ENCODE results near the gene DNMT3B. TPM values are rescaled to one million over a fixed set of nuclear protein-coding genes. Genes with fewer than 3 reads are reported as not detected.
"Not testable (repeated sequence)": the region's sequence is repeated elsewhere in the genome, so short reads cannot be mapped to it uniquely, and the experiment has no call there.

Gene DNMT3B
- total RNA-seq, 1 donor from 2014 or later: 13.0 TPM

DNA sequence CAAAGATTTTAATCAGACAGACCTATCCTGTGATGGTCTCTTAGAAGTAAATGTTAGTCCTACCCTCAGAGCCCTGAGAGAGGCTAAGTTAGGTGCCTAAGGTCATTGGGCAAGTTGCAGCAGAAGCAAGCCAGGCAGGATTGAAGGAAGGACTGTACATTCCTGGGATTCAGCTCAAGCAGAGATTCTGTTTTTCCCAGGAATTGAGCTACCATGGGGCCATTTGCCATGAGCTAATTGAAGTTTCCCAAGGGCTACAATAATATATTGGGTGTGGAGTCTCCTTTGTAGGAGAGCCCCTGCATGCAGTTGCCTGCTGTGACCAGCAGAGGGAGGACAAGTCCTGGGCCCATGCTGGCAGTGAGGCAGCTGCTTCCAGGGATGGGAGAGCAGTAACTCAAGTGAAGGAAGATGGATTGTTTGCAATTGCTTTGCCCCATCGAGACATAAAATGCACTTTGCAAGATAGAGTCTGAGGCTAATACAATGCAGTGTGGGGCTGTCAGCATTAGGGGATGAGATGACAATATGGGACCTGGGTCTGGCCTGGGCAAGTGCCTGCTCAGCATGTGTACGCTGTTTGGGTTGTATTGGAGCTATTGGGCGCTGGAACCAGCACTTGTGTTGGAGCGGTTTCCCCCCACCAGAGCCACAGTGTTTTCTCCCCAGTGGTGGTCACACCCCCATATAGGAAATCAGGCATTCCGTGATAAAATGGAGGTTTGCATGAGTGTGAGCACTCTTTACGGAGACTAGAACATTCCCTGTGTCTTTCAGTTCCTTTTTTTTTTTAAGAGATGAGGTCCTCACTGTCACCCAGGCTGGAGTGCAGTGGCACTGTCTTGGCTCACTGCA lies 27.9 kb downstream of the DNMT3B start:
- DNase-seq (ENCODE audit: low read depth): peak; percentile 51

DNA sequence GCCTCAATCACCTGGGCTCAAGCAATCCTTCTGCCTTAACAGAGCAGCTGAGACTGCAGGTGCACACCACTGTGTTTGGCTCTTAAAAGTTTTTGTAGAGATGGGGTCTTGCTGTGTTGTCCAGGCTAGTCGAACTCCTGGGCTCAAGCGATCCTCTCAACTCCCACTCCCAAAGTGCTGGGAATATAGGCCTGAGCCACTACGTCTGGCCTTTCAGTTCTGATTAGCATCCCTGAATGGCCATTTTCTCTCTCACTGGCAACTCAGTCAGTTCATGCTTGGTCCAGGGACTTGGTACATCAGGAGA lies 28.5 kb downstream of the DNMT3B start:
- no peak for DNase-seq (ENCODE audit: low read depth)

DNA sequence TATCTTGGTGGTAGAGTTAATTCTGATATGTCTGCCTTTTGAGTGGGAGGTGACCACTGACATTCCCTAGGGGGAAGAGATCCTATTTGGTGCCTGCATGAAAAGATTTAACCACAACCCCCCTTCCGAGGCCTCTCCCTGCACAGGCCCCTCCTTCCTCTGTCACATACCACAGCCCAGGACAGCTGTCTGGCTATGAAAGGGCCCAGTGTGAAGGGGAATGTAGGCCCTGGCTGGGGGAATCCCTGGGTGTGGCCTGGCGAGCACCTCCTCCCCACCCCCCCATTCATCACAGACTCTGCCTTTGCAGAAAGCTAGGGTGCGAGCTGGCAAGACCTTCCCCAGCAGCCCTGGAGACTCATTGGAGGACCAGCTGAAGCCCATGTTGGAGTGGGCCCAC lies 30.1 kb downstream of the DNMT3B start:
- no peak for DNase-seq (ENCODE audit: low read depth)

DNA sequence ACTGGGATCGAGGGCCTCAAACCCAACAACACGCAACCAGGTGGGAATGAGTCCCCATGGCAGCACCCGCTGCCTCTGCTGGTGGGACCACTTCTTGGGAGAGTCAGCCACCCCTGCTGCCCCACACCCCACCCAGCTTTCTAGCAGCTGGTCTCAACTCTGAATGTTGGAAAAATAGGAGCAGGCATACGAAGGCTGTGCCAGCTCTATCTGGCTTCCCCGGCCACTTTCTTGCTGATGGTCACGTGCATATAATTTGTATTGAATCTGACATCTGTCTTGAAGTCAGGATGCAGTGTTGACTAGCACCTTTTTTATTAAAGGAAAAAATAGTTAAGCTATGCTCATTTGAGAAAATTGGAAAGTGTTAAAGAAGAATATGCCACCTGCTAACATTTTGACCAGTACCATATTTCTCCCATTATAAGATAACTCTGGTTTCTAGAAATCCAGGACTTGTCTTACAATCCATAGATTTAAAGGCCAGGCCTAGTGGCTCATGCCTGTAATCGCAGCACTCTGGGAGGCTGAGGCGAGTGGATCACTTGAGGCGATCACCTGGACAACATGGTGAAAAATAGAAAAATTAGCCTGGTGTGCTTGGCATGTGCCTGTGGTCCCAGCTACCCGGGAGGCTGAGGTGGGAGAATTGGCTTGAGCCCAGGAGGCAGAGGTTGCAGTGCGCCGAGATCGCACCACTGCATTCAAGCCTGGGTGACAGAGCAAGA lies 30.7 kb downstream of the DNMT3B start:
- DNase-seq (ENCODE audit: low read depth): no peak

DNA sequence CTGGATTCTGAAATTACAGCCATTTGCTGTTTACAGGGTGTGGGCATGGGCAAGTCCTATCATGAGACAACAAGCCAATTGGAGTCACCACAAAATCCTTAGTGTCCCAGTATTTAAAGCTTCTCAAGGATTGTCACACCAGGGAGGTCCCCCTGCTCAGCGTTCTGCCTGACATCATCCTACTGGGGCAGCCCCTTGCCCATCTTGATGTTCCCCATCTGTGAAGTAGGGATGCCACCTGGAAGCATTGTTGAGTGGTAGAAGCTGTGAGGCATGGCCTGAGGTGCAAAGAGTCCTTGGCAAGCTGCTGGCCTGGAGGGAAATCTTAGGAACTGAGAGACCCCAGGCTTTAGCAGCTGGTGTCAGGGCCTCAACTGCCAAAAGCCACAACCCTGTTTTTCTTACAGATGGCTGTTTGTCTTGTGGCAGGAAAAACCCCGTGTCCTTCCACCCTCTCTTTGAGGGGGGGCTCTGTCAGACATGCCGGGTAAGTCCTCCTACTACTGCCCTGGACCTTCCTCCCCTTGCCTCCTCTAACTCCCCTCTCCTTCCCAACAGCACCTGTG lies 34.3 kb downstream of the DNMT3B start:
- no peak for DNase-seq (ENCODE audit: low read depth)

DNA sequence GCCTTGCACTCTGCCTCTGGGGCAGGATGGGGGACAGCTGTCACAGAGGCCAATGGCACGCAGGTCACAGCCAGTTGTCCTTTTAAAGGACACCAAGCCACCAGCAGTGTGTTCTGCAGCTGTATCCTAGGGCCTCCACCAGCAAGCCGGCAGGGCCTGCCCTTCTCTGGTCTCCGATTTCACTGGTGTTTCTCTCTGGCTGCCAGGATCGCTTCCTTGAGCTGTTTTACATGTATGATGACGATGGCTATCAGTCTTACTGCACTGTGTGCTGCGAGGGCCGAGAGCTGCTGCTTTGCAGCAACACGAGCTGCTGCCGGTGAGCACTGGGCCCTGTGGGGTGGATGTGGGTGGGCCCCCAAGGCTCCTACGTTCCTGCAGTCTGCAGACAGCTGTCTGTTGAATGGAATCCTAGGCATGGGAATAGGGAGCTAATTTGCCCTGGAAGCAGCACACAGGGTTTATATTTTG lies 34.8 kb downstream of the DNMT3B start:
- DNase-seq (ENCODE audit: low read depth): no peak

DNA sequence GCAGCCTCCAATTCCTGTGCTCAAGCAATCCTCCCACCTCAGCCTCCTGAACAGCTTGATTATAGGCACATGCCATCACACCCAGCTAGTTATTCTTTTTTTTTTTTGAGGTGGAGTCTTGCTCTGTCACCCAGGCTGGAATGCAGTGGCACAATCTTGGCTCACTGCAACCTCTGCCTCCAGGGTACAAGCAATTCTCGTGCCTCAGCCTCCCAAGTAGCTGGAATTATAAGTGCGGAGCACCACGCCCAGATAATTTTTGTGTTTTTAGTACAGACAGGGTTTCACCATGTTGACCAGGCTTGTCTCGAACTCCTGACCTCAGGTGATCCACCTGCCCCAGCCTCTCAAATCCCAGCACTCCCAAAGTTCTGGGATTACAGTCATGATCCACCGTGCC lies 35.4 kb downstream of the DNMT3B start:
- not testable (repeated sequence) for DNase-seq (ENCODE audit: low read depth)

DNA sequence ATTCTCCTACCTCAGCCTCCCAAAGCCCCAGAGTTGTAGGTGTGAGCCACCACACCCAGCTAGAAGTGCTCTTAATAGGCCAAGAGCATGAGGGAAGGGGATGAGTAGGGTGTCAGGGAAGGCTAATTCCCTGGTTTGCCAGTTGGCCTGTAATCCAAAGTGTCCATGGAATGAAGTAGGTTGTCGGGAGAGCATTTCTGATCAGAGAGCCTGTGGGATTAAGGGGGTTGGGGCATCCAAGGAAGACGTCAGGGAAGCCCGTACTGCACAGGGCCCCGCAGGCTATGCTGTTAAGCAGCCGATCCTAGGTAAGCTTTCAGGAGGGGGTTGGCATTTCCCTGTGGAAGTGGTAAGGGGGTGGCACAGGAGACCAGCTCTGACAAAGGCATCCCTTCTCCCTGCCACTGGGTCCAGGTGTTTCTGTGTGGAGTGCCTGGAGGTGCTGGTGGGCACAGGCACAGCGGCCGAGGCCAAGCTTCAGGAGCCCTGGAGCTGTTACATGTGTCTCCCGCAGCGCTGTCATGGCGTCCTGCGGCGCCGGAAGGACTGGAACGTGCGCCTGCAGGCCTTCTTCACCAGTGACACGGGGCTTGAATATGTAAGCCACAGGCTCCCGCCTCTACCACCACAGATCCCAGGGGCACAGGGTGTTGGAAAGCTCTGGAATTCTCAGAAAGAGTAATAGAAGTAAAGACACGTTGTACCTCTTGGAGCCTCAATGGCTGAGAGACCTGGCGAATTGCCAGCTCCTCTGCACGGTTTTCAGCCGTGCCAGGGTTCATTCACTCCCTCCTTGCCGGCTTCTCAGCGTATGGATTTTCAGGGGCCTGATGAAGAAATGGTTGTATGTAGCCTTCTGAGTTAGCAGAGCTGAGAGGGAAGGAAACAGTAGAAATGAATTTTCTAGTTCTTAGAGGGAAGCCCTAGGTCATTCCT lies 36.1 kb downstream of the DNMT3B start:
- DNase-seq (ENCODE audit: low read depth): no peak

DNA sequence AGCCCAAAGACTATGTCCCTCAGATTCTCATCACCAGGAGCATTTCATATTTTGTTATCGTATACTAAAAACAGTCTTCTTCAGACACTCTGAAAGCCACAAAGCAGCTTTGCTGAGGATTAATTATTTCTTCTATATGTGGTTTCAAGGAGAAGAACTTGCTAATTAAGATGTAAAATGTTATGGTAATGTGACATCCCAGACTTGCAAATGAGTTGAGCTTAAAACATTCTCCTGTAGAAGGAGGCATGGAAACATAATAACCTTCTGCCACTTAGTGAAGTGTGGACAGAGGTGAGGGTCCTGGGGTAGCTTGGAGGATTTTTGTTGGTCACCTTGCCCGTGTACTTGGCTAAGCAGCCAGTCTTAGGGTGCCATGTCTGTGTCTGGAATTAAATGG lies 40.9 kb downstream of the DNMT3B start:
- DNase-seq (ENCODE audit: low read depth): no peak

DNA sequence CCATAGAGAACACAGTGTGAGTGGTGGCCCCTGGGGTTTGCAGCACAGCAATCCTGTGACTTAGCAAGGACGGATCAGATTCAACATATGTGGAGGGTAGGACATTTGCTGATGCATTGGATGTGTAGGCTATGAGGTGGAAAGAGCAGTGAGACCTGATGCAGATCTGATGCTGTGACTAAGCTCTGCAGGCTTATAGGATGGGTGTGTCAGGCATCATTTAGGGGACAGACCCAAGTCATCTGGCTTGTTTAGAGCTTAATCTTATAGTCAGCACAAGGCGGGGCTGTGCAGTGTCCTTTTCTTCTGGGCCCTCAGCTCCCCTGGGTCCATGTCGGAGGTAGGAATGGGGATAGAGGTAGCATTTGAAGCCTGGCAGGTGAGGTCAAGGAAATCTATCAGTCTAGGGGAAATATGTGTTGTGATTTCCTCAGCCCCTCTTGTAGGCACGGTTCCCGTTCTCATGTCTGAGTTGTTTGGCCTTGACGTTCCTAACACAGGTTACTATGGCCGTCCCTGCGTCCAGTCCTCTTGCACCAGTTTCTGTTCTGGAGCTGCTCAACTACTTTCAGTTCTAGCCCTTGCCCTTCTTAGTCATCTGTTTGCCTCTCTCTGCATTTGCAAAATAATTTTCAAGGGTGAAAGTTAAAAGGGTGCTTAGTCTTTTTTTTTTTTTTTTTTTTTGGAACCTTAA lies 42.0 kb downstream of the DNMT3B start:
- DNase-seq (ENCODE audit: low read depth): no peak

DNA sequence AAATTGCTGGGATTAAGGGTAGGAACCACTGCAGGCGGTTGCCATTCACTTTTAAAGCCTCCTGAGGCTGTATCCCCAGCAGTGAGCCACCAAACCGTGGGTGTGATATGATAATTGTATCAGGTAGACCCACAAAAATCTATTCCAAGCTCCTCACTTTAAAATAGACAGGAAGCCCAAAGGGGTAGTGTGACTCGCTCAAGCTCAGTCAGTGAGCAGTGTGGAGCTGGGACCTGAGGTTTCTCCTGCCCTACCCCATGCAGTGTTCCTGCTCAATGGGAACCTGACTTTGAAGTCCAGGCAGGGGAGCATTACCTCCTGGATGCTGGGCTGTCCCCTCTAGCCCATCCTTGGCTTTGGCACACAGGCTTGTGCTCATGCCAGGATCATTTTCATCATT lies 42.6 kb downstream of the DNMT3B start:
- DNase-seq (ENCODE audit: low read depth): peak; percentile 5

DNA sequence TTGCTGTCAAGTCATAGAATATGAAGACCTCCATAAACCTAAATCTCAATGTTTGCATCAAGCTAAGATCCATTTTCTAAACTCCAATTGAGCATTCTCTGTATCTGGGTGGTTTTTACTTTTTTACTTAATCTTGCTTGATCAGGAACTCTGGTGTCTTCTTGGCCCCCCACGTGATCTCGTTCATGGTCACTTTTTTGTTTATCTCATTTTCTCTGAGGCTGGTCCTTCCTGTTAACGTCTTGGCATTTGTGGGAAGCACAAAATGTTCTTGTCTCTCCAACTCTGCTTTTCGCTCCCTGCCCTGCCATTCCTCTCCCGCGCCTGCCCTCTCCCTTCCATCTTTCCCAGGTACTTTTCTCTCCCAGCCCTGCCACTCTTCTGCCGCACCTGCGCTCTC lies 43.5 kb downstream of the DNMT3B start:
- DNase-seq (ENCODE audit: low read depth): no peak

DNA sequence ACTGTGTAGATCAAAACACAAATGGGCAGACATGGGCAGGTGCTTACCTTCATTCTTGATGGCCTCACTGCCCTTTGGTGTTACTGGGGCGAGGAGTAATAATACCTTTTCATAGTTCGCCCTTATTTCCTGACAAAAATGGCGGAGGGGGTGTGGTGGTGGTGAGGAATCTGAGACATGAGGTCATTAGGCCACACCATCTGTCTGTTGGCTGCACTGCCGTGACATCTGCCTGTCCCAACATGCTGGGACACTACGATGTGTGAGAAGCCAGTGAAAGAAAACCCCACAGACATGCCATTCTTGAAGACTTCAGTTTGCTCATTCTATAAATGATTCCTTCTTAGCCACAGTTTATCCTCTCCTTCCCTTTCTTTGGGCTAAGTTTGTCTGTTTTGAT lies 44.2 kb downstream of the DNMT3B start:
- DNase-seq (ENCODE audit: low read depth): no peak

DNA sequence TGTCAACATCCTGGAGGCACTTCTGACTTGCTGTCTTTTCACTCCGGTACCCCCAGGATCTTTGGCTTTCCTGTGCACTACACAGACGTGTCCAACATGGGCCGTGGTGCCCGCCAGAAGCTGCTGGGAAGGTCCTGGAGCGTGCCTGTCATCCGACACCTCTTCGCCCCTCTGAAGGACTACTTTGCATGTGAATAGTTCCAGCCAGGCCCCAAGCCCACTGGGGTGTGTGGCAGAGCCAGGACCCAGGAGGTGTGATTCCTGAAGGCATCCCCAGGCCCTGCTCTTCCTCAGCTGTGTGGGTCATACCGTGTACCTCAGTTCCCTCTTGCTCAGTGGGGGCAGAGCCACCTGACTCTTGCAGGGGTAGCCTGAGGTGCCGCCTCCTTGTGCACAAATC lies 45.5 kb downstream of the DNMT3B start:
- no peak for DNase-seq (ENCODE audit: low read depth)

DNA sequence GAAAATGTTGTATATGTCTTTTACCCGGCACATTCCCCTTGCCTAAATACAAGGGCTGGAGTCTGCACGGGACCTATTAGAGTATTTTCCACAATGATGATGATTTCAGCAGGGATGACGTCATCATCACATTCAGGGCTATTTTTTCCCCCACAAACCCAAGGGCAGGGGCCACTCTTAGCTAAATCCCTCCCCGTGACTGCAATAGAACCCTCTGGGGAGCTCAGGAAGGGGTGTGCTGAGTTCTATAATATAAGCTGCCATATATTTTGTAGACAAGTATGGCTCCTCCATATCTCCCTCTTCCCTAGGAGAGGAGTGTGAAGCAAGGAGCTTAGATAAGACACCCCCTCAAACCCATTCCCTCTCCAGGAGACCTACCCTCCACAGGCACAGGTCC lies 46.3 kb downstream of the DNMT3B start:
- no peak for DNase-seq (ENCODE audit: low read depth)

DNA sequence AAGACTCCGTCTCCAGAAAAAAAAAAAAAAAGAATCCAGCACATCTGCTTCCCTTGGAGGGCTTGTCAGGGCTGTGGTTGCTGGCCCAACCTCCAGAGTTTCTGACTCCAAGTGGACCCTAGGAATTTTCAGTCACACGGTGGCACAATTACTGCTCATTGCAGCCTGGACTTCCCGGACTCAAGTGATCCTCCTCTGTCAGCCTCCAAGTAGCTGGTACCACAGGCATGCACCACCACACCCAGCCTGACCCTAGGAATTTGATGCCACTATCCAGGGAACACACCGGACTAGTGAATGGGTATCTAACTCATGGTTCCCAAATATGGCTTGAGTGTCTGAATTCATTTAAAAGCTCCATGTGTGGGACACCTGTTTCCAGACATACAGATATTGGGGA lies 47.7 kb downstream of the DNMT3B start:
- no peak for DNase-seq (ENCODE audit: low read depth)

DNA sequence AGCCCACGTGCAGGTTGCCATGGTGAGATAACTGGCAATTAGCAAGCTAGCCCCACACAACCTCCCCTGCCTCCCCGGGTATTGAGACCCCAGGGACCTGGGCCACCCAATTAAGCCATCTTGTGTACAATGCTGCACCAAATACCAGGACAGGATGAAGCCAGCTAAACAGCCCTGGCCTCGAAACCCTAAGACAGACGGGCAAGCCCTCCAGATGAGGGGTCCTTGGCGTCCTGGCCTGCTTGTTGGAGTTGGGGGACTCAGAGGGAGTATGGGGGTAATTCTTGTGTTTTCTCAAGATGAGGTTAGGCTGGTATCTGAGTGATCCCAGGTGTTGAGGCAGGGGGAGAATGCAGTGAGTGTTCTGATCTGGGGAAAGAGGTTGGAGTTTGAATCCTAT lies 48.8 kb downstream of the DNMT3B start:
- DNase-seq (ENCODE audit: low read depth): no peak

DNA sequence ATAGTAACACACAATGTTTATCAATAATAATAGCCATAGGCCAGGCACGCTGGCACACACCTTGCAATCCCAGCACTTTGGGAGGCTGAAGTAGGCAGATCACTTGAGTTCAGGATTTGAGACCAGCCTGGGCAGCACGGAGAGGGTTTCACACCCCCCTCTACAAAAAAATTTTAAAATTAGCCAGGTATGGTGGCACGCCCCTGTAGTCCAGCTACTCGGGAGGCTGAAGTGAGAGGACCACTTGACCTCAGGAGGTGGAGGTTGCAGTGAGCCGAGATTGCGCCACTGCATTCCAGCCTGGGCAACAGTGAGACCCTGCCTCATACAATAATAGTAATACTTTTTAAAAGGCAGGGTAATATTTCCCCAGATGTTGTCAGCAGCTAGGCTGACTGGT lies 49.7 kb downstream of the DNMT3B start:
- DNase-seq (ENCODE audit: low read depth): no peak

DNA sequence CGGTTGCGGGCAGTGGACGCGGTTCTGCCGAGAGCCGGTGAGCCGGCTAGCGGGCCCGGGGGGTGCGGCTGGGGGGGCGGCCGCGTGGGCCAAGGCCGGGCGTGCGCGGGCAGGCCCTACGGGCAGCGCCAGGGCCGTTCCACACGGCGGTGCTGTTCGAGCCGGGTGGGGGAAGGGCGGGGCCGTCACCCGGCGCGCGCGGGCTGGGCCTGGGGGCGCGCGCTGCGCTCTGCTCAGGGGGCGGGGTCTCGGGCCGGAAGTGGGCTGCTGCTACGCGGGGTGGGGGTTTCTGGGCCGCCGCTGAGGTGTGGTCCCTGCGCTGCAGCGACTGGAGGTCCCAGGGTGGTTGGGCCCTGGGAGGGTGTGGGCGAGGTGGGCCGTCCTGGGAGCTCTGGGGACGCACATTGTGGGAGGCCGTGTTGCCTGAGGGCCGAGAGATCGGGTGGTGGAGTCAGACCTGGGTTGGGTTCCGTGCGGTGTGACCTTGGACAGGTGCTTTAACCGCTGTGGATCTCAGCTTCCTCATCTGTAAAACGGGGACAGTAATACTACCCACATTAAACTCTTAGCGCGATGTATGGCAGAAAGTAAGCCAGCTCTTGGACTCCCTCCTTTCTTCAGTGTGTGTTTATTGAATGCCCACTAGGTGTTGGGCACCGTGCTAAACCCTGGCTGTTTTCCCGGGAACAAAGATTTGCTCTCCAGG lies 58.0 kb downstream of the DNMT3B start:
- DNase-seq (ENCODE audit: low read depth): peak; percentile 28

DNA sequence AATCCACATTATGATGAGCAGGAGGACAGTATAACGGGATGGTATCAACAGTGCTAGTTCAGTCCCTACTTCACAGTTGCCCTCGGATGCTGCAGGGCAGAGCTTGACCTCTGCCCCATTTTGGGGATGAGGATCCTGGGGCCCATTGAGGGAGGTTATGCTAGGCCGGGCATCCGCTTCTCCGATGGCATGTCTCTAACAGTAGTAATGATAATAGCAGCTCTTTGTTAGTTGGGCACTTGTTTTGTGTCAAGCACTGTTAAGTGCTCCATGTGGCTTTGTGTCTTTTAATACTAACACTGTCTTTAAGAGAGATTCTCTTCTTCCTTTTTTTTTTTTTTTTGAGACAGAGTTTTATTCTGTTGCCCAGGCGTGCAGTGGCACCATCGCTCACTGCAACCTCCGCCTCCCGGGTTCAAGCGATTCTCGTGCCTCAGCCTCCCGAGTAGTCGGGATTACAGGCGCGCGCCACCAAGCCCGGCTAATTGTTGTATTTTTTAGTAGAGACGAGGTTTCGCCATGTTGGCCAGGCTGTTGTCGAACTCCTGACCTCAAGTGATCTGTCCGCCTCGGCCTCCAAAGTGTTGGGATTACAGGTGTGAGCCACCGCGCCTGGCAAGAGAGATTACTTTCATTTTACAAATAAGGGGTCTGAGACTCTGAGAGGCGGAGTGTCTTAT lies 58.7 kb downstream of the DNMT3B start:
- no peak for DNase-seq (ENCODE audit: low read depth)

Measured in renal cortical epithelial cell (primary cell).